Measurements from ENCODE around the gene CPA1. TPM values are rescaled to one million over a fixed set of nuclear protein-coding genes. Genes with fewer than 3 reads are reported as not detected.

CPA1 gene
- total and polyA plus RNA-seq, 9 of the 15 experiments (the other 6 are each of a cell fraction or from before 2014, with no cell fraction given): 6.5 TPM; not detected in 8

DNA sequence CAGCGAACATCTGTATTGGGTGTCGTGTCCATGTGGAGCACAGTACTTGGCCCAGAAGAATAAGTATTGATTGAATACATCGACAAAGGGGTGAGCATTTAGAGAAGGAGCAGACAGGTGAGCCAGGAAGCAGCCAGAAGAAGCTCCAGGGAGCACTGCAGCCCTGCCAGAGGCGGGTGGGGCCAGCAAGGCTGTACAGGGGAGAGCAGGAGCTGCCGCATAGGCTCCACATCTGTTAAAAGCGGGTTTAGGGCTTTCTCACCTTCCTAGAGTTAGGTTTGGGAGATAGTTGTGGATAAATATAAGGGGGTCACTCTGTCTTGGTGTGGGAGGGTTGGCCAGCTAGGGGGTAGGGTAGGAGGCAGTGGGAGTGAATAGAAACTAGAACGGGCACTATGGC lies 1.3 kb upstream of the CPA1 start (continued):
- TF ChIP-seq, protein P1, sequence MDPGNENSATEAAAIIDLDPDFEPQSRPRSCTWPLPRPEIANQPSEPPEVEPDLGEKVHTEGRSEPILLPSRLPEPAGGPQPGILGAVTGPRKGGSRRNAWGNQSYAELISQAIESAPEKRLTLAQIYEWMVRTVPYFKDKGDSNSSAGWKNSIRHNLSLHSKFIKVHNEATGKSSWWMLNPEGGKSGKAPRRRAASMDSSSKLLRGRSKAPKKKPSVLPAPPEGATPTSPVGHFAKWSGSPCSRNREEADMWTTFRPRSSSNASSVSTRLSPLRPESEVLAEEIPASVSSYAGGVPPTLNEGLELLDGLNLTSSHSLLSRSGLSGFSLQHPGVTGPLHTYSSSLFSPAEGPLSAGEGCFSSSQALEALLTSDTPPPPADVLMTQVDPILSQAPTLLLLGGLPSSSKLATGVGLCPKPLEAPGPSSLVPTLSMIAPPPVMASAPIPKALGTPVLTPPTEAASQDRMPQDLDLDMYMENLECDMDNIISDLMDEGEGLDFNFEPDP (CRISPR knock-in tag; IDR thresholded peaks at IDR 0.05): no peak
- TF ChIP-seq, protein P2, sequence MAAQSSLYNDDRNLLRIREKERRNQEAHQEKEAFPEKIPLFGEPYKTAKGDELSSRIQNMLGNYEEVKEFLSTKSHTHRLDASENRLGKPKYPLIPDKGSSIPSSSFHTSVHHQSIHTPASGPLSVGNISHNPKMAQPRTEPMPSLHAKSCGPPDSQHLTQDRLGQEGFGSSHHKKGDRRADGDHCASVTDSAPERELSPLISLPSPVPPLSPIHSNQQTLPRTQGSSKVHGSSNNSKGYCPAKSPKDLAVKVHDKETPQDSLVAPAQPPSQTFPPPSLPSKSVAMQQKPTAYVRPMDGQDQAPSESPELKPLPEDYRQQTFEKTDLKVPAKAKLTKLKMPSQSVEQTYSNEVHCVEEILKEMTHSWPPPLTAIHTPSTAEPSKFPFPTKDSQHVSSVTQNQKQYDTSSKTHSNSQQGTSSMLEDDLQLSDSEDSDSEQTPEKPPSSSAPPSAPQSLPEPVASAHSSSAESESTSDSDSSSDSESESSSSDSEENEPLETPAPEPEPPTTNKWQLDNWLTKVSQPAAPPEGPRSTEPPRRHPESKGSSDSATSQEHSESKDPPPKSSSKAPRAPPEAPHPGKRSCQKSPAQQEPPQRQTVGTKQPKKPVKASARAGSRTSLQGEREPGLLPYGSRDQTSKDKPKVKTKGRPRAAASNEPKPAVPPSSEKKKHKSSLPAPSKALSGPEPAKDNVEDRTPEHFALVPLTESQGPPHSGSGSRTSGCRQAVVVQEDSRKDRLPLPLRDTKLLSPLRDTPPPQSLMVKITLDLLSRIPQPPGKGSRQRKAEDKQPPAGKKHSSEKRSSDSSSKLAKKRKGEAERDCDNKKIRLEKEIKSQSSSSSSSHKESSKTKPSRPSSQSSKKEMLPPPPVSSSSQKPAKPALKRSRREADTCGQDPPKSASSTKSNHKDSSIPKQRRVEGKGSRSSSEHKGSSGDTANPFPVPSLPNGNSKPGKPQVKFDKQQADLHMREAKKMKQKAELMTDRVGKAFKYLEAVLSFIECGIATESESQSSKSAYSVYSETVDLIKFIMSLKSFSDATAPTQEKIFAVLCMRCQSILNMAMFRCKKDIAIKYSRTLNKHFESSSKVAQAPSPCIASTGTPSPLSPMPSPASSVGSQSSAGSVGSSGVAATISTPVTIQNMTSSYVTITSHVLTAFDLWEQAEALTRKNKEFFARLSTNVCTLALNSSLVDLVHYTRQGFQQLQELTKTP (IDR thresholded peaks at IDR 0.05; ENCODE audit: low read depth in 1 of 2, partially characterized antibody in 2 of 2): no peak
- TF ChIP-seq MEF2A (IDR thresholded peaks at IDR 0.05; ENCODE audit: control insufficient read depth, low read depth, low read length) (no peak), IRF2 (CRISPR knock-in tag; IDR thresholded peaks at IDR 0.05) (no peak), CEBPB (tag; IDR thresholded peaks at IDR 0.05) (no peak), TEAD4 (IDR thresholded peaks at IDR 0.05; ENCODE audit: low read length) (no peak), TEAD4 (CRISPR knock-in tag; IDR thresholded peaks at IDR 0.05; ENCODE audit: borderline replicate concordance) (no peak), LEF1 (IDR thresholded peaks at IDR 0.05) (no peak), PRMT5 (CRISPR knock-in tag; IDR thresholded peaks at IDR 0.05) (no peak)
- TF ChIP-seq, protein P3, sequence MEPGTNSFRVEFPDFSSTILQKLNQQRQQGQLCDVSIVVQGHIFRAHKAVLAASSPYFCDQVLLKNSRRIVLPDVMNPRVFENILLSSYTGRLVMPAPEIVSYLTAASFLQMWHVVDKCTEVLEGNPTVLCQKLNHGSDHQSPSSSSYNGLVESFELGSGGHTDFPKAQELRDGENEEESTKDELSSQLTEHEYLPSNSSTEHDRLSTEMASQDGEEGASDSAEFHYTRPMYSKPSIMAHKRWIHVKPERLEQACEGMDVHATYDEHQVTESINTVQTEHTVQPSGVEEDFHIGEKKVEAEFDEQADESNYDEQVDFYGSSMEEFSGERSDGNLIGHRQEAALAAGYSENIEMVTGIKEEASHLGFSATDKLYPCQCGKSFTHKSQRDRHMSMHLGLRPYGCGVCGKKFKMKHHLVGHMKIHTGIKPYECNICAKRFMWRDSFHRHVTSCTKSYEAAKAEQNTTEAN (CRISPR knock-in tag; IDR thresholded peaks at IDR 0.05): no peak

Measured in K562 (cell line).